Measurements from ENCODE around the gene VTI1A. TPM values are rescaled to one million over a fixed set of nuclear protein-coding genes. Genes with fewer than 3 reads are reported as not detected.
A peak's percentile ranks its signal among the peaks of the same experiment; 100 is the strongest.

The VTI1A gene
- total and polyA plus RNA-seq, 8 donors: 7.3 to 20.2 (median 11.6) TPM

DNA sequence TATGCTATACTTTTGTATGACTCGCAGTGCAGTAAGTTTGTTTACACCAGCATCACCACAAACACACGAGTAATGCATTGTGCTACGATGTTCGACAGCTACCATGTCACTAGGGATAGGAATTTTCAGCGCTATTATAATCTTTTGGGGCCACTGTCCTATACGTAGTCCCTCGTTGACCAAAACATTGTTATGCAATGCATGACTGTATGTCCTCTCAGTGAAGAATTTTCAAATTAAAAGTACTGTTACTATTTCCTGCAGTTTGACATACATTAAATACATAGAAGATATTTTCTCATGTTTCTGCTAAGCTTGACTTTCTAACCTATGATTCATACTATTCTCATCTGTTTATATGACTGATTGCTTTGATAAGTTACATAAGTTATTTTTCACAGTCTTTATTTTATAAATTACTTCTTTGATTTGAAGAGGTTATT is 203.6 kb downstream of the VTI1A start:
- Histone ChIP-seq H3K4me3 (no peak overlapping the region), H3K36me3 (no peaks in the 10 kb centered on the region), H3K27me3 (no peaks in the 10 kb centered on the region), H3K27ac (no peak overlapping the region), H3K4me1 (peaks cover 0 to under 1% (median 0%) of the 10 kb centered on the region in 3 donors), H3K9me3 (no peaks in the 10 kb centered on the region)
- DNase-seq (no peak), FAIRE-seq (no peak), ATAC-seq (no peak)
- intact Hi-C loops (cut with DNase I): no loop called here
- 94 to 95% methylated on average over 7 of the region's 7 CpGs for WGBS, 2 donors
- TF ChIP-seq, protein P1, sequence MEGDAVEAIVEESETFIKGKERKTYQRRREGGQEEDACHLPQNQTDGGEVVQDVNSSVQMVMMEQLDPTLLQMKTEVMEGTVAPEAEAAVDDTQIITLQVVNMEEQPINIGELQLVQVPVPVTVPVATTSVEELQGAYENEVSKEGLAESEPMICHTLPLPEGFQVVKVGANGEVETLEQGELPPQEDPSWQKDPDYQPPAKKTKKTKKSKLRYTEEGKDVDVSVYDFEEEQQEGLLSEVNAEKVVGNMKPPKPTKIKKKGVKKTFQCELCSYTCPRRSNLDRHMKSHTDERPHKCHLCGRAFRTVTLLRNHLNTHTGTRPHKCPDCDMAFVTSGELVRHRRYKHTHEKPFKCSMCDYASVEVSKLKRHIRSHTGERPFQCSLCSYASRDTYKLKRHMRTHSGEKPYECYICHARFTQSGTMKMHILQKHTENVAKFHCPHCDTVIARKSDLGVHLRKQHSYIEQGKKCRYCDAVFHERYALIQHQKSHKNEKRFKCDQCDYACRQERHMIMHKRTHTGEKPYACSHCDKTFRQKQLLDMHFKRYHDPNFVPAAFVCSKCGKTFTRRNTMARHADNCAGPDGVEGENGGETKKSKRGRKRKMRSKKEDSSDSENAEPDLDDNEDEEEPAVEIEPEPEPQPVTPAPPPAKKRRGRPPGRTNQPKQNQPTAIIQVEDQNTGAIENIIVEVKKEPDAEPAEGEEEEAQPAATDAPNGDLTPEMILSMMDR (IDR thresholded peaks at IDR 0.05): no peak

DNA sequence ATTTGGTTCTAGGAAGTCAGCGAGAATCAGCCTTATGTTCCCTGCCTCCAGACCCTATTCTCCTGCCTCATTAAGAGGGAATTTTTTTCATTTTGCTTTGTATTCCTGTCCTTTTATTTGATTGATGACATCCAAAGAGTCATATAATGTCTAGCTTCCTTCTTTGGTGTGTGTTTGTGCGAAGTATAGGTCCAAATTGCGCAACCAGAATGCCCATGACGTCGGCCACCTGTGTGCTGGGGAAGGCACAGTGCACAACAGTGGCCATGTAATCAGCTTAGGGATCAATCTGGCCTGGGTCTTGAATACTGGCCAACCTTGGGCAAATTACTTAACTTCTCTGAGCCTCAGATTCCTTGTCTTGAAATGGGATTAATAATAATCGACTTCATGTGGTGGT is 206.2 kb downstream of the VTI1A start:
- WGBS, 2 donors: 88% methylated on average over 6 of the region's 6 CpGs
- no peak overlapping the region for H3K4me3 ChIP-seq
- peaks cover 0 to 6% (median 0%) of the 10 kb centered on the region in 3 donors for H3K4me1 ChIP-seq
- no peaks in the 10 kb centered on the region for H3K36me3 ChIP-seq
- DNase-seq (no peak), FAIRE-seq (no peak), ATAC-seq (no peak)
- no peak overlapping the region for H3K27ac ChIP-seq
- no peaks in the 10 kb centered on the region for H3K9me3 ChIP-seq
- no peaks in the 10 kb centered on the region for H3K27me3 ChIP-seq
- TF ChIP-seq, protein P1 (IDR thresholded peaks at IDR 0.05): no peak
- intact Hi-C loops (cut with DNase I): no loop called here

DNA sequence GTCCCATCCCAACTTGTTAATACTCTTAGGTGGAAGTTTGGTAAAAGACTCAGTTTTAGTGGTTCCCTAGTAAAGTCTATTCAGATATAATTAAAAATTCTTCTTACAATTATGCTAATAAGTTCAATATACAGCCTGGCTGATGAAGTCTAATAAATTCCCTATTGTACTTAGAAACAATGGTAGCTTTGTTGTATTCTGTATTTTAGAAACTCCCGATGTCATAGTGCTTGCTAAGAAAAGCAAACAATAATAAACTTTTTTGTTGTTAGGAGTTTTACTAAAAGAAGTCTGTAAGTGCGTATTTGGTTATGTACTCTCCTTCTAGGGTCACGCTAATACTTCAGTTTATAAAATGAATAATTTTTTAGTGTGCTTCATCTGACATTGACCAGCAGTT is 206.8 kb downstream of the VTI1A start:
- Histone ChIP-seq H3K36me3 (no peaks in the 10 kb centered on the region), H3K4me1 (peaks cover 0 to 6% (median 0%) of the 10 kb centered on the region in 3 donors), H3K9me3 (no peaks in the 10 kb centered on the region), H3K4me3 (no peak overlapping the region), H3K27ac (no peak overlapping the region), H3K27me3 (no peaks in the 10 kb centered on the region)
- intact Hi-C loops (cut with DNase I): no loop called here
- DNase-seq (no peak), FAIRE-seq (no peak), ATAC-seq (no peak)
- TF ChIP-seq, protein P1 (IDR thresholded peaks at IDR 0.05): no peak
- WGBS, 2 donors: 74 to 80% methylated on average over 3 of the region's 3 CpGs

DNA sequence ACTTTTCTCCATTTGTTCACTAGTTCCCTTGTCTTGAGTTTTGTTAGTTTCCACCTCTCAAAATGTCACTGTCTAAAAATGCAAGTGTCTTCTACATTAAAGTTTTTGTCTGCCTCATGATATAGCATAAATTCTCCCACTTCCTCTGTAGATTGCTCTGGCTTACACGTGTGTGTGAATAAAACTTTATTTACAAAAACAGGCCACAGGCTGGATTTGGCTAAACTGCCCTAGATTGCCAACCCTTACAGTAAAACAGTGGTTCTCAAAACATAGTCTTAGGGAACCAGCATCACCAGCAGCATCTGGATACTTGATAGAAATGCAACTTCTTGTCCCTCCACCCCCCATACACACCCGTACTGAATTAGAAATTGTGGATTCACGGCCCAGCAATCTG is 207.8 kb downstream of the VTI1A start:
- TF ChIP-seq, protein P1 (IDR thresholded peaks at IDR 0.05): no peak
- whole genome bisulfite sequencing, 2 donors: 93 to 96% methylated on average over 3 of the region's 3 CpGs
- Histone ChIP-seq H3K9me3 (no peaks in the 10 kb centered on the region), H3K27ac (no peak overlapping the region), H3K27me3 (no peaks in the 10 kb centered on the region), H3K4me1 (peaks cover 0 to 6% (median 0%) of the 10 kb centered on the region in 3 donors), H3K4me3 (no peak overlapping the region), H3K36me3 (no peaks in the 10 kb centered on the region)
- DNase-seq (no peak), ATAC-seq (no peak), FAIRE-seq (no peak)
- intact Hi-C loops (cut with DNase I): no loop called here

DNA sequence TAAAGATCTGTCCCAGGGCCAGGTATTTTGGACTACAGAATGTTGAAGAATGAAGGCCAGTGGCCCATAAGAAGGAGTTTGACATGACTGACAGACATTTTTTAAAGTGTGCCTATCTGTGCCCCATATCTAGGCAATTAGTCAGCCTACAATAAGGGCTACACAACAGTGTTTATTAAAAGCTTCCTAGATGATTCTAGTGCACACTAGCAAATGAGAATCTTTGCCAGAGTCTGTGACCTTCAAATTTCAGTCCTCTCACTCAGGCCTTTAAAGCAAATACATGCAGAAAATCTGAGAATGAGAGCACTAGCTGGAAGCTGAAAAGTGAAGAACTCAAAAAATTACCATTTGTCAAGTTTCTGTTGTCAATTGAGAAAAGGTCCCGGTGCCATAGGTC is 208.7 kb downstream of the VTI1A start:
- Histone ChIP-seq H3K27ac (no peak overlapping the region), H3K9me3 (no peaks in the 10 kb centered on the region), H3K36me3 (no peaks in the 10 kb centered on the region), H3K27me3 (no peaks in the 10 kb centered on the region), H3K4me3 (no peak overlapping the region), H3K4me1 (peaks cover 0 to 6% (median 0%) of the 10 kb centered on the region in 3 donors)
- peak in 2 of 4 donors; percentile 31 to 69 for ATAC-seq
- intact Hi-C loops (cut with DNase I): no loop called here
- DNase-seq: no peak
- FAIRE-seq: no peak
- TF ChIP-seq, protein P1 (IDR thresholded peaks at IDR 0.05): no peak
- WGBS, 2 donors: 42 to 47% methylated on average over 1 of the region's 1 CpG

Data from pancreas (tissue), 10 donors.